Measurements from ENCODE around the gene PTTG1IP. TPM values are rescaled to one million over a fixed set of nuclear protein-coding genes. Genes with fewer than 3 reads are reported as not detected.

PTTG1IP gene
- total RNA-seq, 1 experiment from 2014 or later: 96.0 TPM

DNA sequence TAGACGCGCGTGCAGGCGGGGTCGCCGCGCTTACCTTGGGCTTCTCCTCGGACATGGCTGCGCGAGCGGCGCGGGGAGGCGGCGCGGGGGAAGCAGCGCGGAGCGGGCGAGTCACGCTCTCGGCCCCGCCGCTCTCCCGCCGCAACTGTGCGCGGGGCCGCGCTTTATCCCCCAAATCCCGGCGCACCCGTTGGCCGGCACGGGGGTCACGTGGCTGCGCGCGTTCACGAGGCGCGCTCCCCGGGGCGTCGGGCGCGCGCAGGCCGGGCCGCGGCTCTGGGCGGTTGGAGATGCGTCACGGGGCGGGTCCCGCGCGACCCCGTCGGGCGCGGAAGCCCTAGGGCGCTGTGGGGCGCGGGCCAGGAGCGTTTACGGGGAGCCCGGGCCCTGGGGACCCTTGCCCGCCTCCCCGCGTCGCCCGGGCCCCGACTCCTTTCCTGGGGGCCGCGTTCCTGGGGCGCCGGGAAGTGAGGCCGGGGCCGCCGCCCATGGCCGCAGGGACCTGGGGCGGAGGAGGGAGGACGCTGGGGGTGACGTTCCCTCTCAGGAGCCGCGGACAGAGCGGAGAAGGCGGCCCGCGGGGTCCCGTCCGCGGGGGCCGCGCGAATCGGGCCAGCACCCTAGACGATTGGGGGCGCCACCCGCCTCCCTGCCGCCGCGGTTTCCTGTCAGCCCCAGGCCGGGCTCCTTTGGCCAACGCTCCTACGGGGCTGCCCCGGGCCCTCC lies 55.4 kb downstream of the PTTG1IP start, which contains the start of gene SUMO3:
TSS of gene SUMO3 (minus strand) at position 149 of the 726 bp plus-strand sequence. CDS start at position 55, 94 bp downstream.
- peaks cover 10% of the 10 kb centered on the region for H3K4me1 Mint-ChIP-seq
- H3K9me3 Mint-ChIP-seq: peaks cover 28% of the 10 kb centered on the region
- peaks cover 40% of the 10 kb centered on the region for H3K27me3 Mint-ChIP-seq (ENCODE audit: low read depth)
- H3K36me3 Mint-ChIP-seq: peaks cover 20% of the 10 kb centered on the region
- H3K27ac Mint-ChIP-seq: no peak within 1 kb of the TSS
- ChIA-PET POLR2A (interaction anchor here (0.9 to 1.1 kb wide), 3 partner anchors 17 to 56 kb away, joined by 3 to 5 read pairs (median 3); partner anchors contain the start of genes PTTG1IP and UBE2G2), CTCF (interaction anchor here (0.9 to 1.0 kb wide), 6 partner anchors 17 to 332 kb away, joined by 3 to 5 read pairs (median 4); partner anchors contain the start of gene UBE2G2)
- H3K4me3 Mint-ChIP-seq: peak within 1 kb of the TSS; percentile 65
- ATAC-seq (peak; percentile 28), DNase-seq (ENCODE audit: low spot score) (peak; percentile 69)
- TF ChIP-seq CREM (CRISPR knock-in tag; IDR thresholded peaks at IDR 0.05) (peak; percentile 39; the same call in 1 of the 2 replicates), ZNF396 (CRISPR knock-in tag; IDR thresholded peaks at IDR 0.05; ENCODE audit: borderline replicate concordance) (no peak), TP53 (CRISPR knock-in tag; IDR thresholded peaks at IDR 0.05) (no peak), TEAD4 (CRISPR knock-in tag; IDR thresholded peaks at IDR 0.05) (no peak), CREB1 (CRISPR knock-in tag; IDR thresholded peaks at IDR 0.05) (no peak), SP1 (CRISPR knock-in tag; conservative IDR thresholded peaks at IDR 0.05) (no peak; the same call in none of the 2 replicates), ZNF416 (CRISPR knock-in tag; IDR thresholded peaks at IDR 0.05) (peak; percentile 78; the same call in 1 of the 2 replicates), FOXK1 (CRISPR knock-in tag; IDR thresholded peaks at IDR 0.05) (no peak), ZNF219 (CRISPR knock-in tag; IDR thresholded peaks at IDR 0.05; ENCODE audit: borderline replicate concordance) (no peak), FOXP1 (CRISPR knock-in tag; IDR thresholded peaks at IDR 0.05; ENCODE audit: borderline replicate concordance) (no peak; the same call in 1 of the 2 replicates), NR3C1 (CRISPR knock-in tag; conservative IDR thresholded peaks at IDR 0.05; ENCODE audit: low read depth) (no peak), ELF4 (CRISPR knock-in tag; IDR thresholded peaks at IDR 0.05; ENCODE audit: low read depth) (0 out of 2 replicates have a peak, but pooled peaks have one; percentile 14), OVOL2 (CRISPR knock-in tag; IDR thresholded peaks at IDR 0.05; ENCODE audit: borderline replicate concordance) (no peak), TEAD1 (CRISPR knock-in tag; IDR thresholded peaks at IDR 0.05) (no peak), ZNF317 (CRISPR knock-in tag; IDR thresholded peaks at IDR 0.05; ENCODE audit: borderline replicate concordance, low read depth) (0 out of 2 replicates have a peak, but pooled peaks have one; percentile 13), ZNF671 (CRISPR knock-in tag; IDR thresholded peaks at IDR 0.05) (peak; percentile 32; the same call in 1 of the 2 replicates), MXD4 (CRISPR knock-in tag; IDR thresholded peaks at IDR 0.05; ENCODE audit: borderline replicate concordance) (peak; percentile 81; the same call in 1 of the 2 replicates), NFYB (CRISPR knock-in tag; conservative IDR thresholded peaks at IDR 0.05; ENCODE audit: low read depth) (peak; percentile 44; the same call in 1 of the 2 replicates), NFATC4 (CRISPR knock-in tag; IDR thresholded peaks at IDR 0.05) (0 out of 2 replicates have a peak, but pooled peaks have one; percentile 19)
- TF ChIP-seq, protein P1, sequence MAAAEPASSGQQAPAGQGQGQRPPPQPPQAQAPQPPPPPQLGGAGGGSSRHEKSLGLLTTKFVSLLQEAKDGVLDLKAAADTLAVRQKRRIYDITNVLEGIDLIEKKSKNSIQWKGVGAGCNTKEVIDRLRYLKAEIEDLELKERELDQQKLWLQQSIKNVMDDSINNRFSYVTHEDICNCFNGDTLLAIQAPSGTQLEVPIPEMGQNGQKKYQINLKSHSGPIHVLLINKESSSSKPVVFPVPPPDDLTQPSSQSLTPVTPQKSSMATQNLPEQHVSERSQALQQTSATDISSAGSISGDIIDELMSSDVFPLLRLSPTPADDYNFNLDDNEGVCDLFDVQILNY (CRISPR knock-in tag; IDR thresholded peaks at IDR 0.05): no peak; the same call in 1 of the 2 replicates
- TF ChIP-seq, protein P2, sequence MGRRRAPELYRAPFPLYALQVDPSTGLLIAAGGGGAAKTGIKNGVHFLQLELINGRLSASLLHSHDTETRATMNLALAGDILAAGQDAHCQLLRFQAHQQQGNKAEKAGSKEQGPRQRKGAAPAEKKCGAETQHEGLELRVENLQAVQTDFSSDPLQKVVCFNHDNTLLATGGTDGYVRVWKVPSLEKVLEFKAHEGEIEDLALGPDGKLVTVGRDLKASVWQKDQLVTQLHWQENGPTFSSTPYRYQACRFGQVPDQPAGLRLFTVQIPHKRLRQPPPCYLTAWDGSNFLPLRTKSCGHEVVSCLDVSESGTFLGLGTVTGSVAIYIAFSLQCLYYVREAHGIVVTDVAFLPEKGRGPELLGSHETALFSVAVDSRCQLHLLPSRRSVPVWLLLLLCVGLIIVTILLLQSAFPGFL (CRISPR knock-in tag; IDR thresholded peaks at IDR 0.05; ENCODE audit: borderline replicate concordance): no peak
- TF ChIP-seq, protein P3, sequence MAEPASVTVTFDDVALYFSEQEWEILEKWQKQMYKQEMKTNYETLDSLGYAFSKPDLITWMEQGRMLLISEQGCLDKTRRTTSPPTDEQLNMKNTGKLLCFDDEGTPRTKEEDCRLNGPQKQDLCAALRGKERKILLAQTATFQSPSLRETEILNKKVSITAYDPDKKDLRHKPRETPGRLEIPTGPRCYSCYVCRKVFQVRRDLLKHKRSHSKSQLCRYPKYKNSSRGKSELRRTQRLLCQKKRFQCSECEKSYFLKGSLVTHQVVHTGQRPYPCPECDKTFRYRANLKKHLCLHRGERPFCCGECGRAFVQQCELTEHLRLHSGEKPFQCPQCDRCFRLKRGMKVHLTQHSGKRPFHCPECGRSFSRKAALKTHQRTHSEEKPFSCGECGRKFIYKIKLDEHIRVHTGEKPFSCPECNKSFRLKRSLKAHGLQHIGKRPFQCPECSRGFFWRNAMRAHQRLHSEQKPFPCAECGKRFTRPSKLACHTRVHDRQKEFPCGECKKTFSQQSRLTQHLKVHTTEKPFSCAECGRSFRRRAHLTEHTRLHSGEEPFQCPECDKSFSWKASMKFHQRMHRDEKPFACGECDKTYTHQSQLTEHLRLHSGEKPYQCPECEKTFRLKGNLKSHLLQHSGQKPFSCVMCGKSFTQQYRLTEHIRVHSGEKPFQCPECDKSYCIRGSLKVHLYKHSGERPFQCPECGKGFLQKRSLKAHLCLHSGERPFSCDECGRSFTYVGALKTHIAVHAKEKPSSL (CRISPR knock-in tag; conservative IDR thresholded peaks at IDR 0.05): no peak
- TF ChIP-seq, protein P4, sequence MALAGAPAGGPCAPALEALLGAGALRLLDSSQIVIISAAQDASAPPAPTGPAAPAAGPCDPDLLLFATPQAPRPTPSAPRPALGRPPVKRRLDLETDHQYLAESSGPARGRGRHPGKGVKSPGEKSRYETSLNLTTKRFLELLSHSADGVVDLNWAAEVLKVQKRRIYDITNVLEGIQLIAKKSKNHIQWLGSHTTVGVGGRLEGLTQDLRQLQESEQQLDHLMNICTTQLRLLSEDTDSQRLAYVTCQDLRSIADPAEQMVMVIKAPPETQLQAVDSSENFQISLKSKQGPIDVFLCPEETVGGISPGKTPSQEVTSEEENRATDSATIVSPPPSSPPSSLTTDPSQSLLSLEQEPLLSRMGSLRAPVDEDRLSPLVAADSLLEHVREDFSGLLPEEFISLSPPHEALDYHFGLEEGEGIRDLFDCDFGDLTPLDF (CRISPR knock-in tag; IDR thresholded peaks at IDR 0.05): no peak
- TF ChIP-seq, protein P5, sequence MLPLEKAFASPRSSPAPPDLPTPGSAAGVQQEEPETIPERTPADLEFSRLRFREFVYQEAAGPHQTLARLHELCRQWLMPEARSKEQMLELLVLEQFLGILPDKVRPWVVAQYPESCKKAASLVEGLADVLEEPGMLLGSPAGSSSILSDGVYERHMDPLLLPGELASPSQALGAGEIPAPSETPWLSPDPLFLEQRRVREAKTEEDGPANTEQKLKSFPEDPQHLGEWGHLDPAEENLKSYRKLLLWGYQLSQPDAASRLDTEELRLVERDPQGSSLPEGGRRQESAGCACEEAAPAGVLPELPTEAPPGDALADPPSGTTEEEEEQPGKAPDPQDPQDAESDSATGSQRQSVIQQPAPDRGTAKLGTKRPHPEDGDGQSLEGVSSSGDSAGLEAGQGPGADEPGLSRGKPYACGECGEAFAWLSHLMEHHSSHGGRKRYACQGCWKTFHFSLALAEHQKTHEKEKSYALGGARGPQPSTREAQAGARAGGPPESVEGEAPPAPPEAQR (CRISPR knock-in tag; IDR thresholded peaks at IDR 0.05): peak; percentile 89
- TF ChIP-seq, protein P6, sequence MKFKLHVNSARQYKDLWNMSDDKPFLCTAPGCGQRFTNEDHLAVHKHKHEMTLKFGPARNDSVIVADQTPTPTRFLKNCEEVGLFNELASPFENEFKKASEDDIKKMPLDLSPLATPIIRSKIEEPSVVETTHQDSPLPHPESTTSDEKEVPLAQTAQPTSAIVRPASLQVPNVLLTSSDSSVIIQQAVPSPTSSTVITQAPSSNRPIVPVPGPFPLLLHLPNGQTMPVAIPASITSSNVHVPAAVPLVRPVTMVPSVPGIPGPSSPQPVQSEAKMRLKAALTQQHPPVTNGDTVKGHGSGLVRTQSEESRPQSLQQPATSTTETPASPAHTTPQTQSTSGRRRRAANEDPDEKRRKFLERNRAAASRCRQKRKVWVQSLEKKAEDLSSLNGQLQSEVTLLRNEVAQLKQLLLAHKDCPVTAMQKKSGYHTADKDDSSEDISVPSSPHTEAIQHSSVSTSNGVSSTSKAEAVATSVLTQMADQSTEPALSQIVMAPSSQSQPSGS (CRISPR knock-in tag; IDR thresholded peaks at IDR 0.05; ENCODE audit: borderline replicate concordance, low read depth): no peak
